Measurements from ENCODE around the gene FXN. TPM values are rescaled to one million over a fixed set of nuclear protein-coding genes. Genes with fewer than 3 reads are reported as not detected.

FXN gene
- total RNA-seq, 4 donors from 2014 or later: 2.3 to 11.1 (median 5.6) TPM

- no peak for DNase-seq (ENCODE audit: low spot score in 2 of 2)
- WGBS: 71% methylated on average over 4 of the region's 4 CpGs
- no peak overlapping the region for H3K27ac ChIP-seq
- TF ChIP-seq CTCF (IDR thresholded peaks at IDR 0.05) (no peak), POLR2A (IDR thresholded peaks at IDR 0.05) (no peak), EP300 (IDR thresholded peaks at IDR 0.05) (no peak)
- no peaks in the 10 kb centered on the region for H3K4me1 ChIP-seq
- no peaks in the 10 kb centered on the region for H3K9me3 ChIP-seq
- H3K27me3 ChIP-seq: peaks cover 18% of the 10 kb centered on the region
- no peak overlapping the region for H3K4me3 ChIP-seq
- H3K36me3 ChIP-seq: no peaks in the 10 kb centered on the region
Observed at GRCh38 chr9:68998385-68998784, 37.2 kb upstream of the FXN start.

- 83% methylated on average over 5 of the region's 5 CpGs for WGBS
- TF ChIP-seq CTCF (IDR thresholded peaks at IDR 0.05): no peak
- TF ChIP-seq EP300 (IDR thresholded peaks at IDR 0.05): no peak
- no peak for TF ChIP-seq POLR2AphosphoS5 (IDR thresholded peaks at IDR 0.05)
- TF ChIP-seq POLR2A (IDR thresholded peaks at IDR 0.05): no peak
- Histone ChIP-seq H3K9me3 (no peaks in the 10 kb centered on the region), H3K27me3 (peaks cover 22% of the 10 kb centered on the region), H3K4me3 (no peak overlapping the region), H3K4me1 (no peaks in the 10 kb centered on the region), H3K36me3 (no peaks in the 10 kb centered on the region), H3K27ac (no peak overlapping the region)
- no peak for DNase-seq (ENCODE audit: low spot score in 2 of 2)
Observed at GRCh38 chr9:68998812-68999211, 36.7 kb upstream of the FXN start.

GRCh38 chr9:68999393-69000105 is 36.0 kb upstream of the FXN start:
- Histone ChIP-seq H3K27me3 (peaks cover 22% of the 10 kb centered on the region), H3K27ac (no peak overlapping the region), H3K36me3 (no peaks in the 10 kb centered on the region), H3K4me1 (no peaks in the 10 kb centered on the region), H3K4me3 (no peak overlapping the region), H3K9me3 (no peaks in the 10 kb centered on the region)
- WGBS: 29% methylated on average over 10 of the region's 10 CpGs
- DNase-seq (ENCODE audit: low spot score in 2 of 2): no peak
- no peak for TF ChIP-seq POLR2A (IDR thresholded peaks at IDR 0.05)
- peak; percentile 42 to 68 for TF ChIP-seq CTCF (IDR thresholded peaks at IDR 0.05)

GRCh38 chr9:69001921-69002320 is 33.6 kb upstream of the FXN start:
- Histone ChIP-seq H3K4me3 (no peak overlapping the region), H3K9me3 (no peaks in the 10 kb centered on the region), H3K4me1 (no peaks in the 10 kb centered on the region), H3K27me3 (peaks cover 32% of the 10 kb centered on the region), H3K36me3 (no peaks in the 10 kb centered on the region), H3K27ac (no peak overlapping the region)
- TF ChIP-seq POLR2A (IDR thresholded peaks at IDR 0.05) (no peak), EP300 (IDR thresholded peaks at IDR 0.05) (no peak), POLR2AphosphoS5 (IDR thresholded peaks at IDR 0.05) (no peak), CTCF (IDR thresholded peaks at IDR 0.05) (no peak)
- WGBS: 67% methylated on average over 8 of the region's 8 CpGs
- DNase-seq (ENCODE audit: low spot score in 2 of 2): no peak

- no peak overlapping the region for H3K4me3 ChIP-seq
- WGBS: 80% methylated on average over 8 of the region's 8 CpGs
- H3K9me3 ChIP-seq: no peaks in the 10 kb centered on the region
- peaks cover 41% of the 10 kb centered on the region for H3K27me3 ChIP-seq
- TF ChIP-seq POLR2AphosphoS5 (IDR thresholded peaks at IDR 0.05) (no peak), CTCF (IDR thresholded peaks at IDR 0.05) (no peak), EP300 (IDR thresholded peaks at IDR 0.05) (no peak), POLR2A (IDR thresholded peaks at IDR 0.05) (no peak)
- no peak for DNase-seq (ENCODE audit: low spot score in 2 of 2)
- no peaks in the 10 kb centered on the region for H3K4me1 ChIP-seq
- no peaks in the 10 kb centered on the region for H3K36me3 ChIP-seq
- no peak overlapping the region for H3K27ac ChIP-seq
Observed at GRCh38 chr9:69003051-69003450, 32.5 kb upstream of the FXN start.
